K562 (cell line): ENCODE measurements around the gene NR3C1. TPM values are rescaled to one million over a fixed set of nuclear protein-coding genes. Genes with fewer than 3 reads are reported as not detected.

ENCODE experiments used
- ATAC-seq: fragments of 200-7000 bp; cut with Tn5 transposase; 3 replicates; pipeline ENCODE4 v1.9.1; 2020; ENCODE audit warnings: moderate library complexity
- BruUV-seq: library from RNA; stranded (reverse); fragments of 400-500 nt; replicated peaks from 2 replicates; lab custom pipeline; 2021; lab: Mats Ljungman, UMichigan
- CTCF ChIA-PET: fragments of 300-600 bp; formaldehyde crosslinking; extraction: SDS; loops from one replicate; lab custom pipeline; 2021; ENCODE audit warnings: low intra/inter-chr PET ratio; lab: Yijun Ruan, JAX
- POLR2A ChIA-PET: fragments of 300-600, 350-650 bp; sonication (Branson Sonifier 250); formaldehyde crosslinking; extraction: SDS; loops from one replicate; lab custom pipeline; 2021; ENCODE audit warnings: antibody characterized with exemption, inconsistent platforms; lab: Yijun Ruan, JAX
- DNase-seq, 4 experiments: peaks; one replicate each; pipeline versions ENCODE4 v3.0.0 to v3.0.0-alpha.2; 2011 to 2018; ENCODE audit warnings: low spot score in 3 of 4, mixed read lengths in 3 of 4; ENCODE audit errors: extremely low read depth in 1 of 4
- FAIRE-seq: peaks from 2 replicates; lab custom pipeline; 2011; peaks lifted over from hg19 to GRCh38; lab: Jason Lieb, UNC
- H2AFZ ChIP-seq: 2 replicates; pipeline ENCODE4 v1.6.0; 2011; ENCODE audit warnings: low read depth, low read length, control low read depth, inconsistent platforms
- H3K27ac ChIP-seq: fragments of 200-600 bp; 3 replicates; pipeline ENCODE4 v1.8.0; 2011; ENCODE audit warnings: low read depth, mild to moderate bottlenecking, control low read depth, inconsistent platforms, low read length, moderate library complexity, mixed read lengths; ENCODE audit errors: extremely low read depth
- H3K27me3 ChIP-seq, 2 experiments: fragments of 300-600 bp in 1 of 2; 2 replicates in 1 of 2; 3 replicates in 1 of 2; pipeline versions ENCODE4 v1.6.0 to v1.8.0; 2011; ENCODE audit warnings: inconsistent platforms in 2 of 2, low read length in 2 of 2, mild to moderate bottlenecking in 1 of 2, mixed read lengths in 1 of 2, moderate library complexity in 1 of 2; ENCODE audit not compliant: control insufficient read depth in 2 of 2, insufficient read depth in 2 of 2
- H3K36me3 ChIP-seq: fragments of 300-600 bp; 3 replicates; pipeline ENCODE4 v1.8.0; 2011; ENCODE audit warnings: mild to moderate bottlenecking, low read length, inconsistent platforms; ENCODE audit not compliant: control insufficient read depth, insufficient read depth
- H3K4me1 ChIP-seq, 2 experiments: fragments of 200-600 bp in 1 of 2; replicated peaks in 1 of 2; 2 replicates in 1 of 2; 3 replicates in 1 of 2; pipeline versions ENCODE4 v1.5.1 to v1.8.0; 2011; ENCODE audit warnings: inconsistent platforms in 2 of 2, low read length in 2 of 2, mild to moderate bottlenecking in 1 of 2, mixed read lengths in 1 of 2, moderate library complexity in 1 of 2; ENCODE audit not compliant: control insufficient read depth in 2 of 2, insufficient read depth in 2 of 2
- H3K4me2 ChIP-seq: 2 replicates; pipeline ENCODE4 v1.6.1; 2011; ENCODE audit warnings: low read length, control low read depth, inconsistent platforms, mixed read lengths; ENCODE audit not compliant: insufficient read depth
- H3K4me3 ChIP-seq: fragments of 200-600 bp; sonication (generic), shearing (Covaris generic); 2 replicates; pipeline ENCODE4 v1.5.1; 2016; ENCODE audit warnings: control low read depth, inconsistent platforms
- H3K79me2 ChIP-seq: fragments of 200-600 bp; 3 replicates; pipeline ENCODE4 v1.8.0; 2011; ENCODE audit warnings: low read length, inconsistent platforms; ENCODE audit not compliant: control insufficient read depth, insufficient read depth
- H3K9ac ChIP-seq, 2 experiments: 2 replicates each; pipeline versions ENCODE4 v1.6.0 to v1.6.1; 2011; ENCODE audit warnings: low read depth in 2 of 2, low read length in 2 of 2, control low read depth in 1 of 2, inconsistent platforms in 1 of 2, mild to moderate bottlenecking in 1 of 2, mixed read lengths in 1 of 2; ENCODE audit not compliant: insufficient read depth in 1 of 2
- H3K9me1 ChIP-seq: one replicate; pipeline ENCODE4 v1.6.0; 2011; ENCODE audit warnings: inconsistent platforms, mild to moderate bottlenecking, low read length, moderate library complexity; ENCODE audit not compliant: control insufficient read depth, insufficient read depth
- H3K9me3 ChIP-seq: replicated peaks from 2 replicates; pipeline ENCODE4 v1.5.1; 2011; ENCODE audit warnings: low read depth, low read length, inconsistent platforms; ENCODE audit not compliant: control insufficient read depth, insufficient read depth
- H4K20me1 ChIP-seq: replicated peaks from 2 replicates; pipeline ENCODE4 v1.6.1; 2011; ENCODE audit warnings: low read length, inconsistent platforms, mixed read lengths; ENCODE audit not compliant: control insufficient read depth, insufficient read depth
- KLF1 ChIP-seq: fragments of 450-650 bp; IDR thresholded peaks from 2 replicates; pipeline ENCODE4 v1.6.1; 2016; ENCODE audit warnings: missing genetic modification characterization, missing compliant biosample characterization
- MLLT1 ChIP-seq, 2 experiments: fragments of 450-650 bp; IDR thresholded peaks; 2 replicates each; pipeline ENCODE4 v1.6.1; 2016
- SPI1 ChIP-seq: IDR thresholded peaks from 2 replicates; pipeline ENCODE4 v1.6.1; 2011; ENCODE audit warnings: low read depth, low read length, control low read depth, borderline replicate concordance
- TBP ChIP-seq: optimal IDR thresholded peaks from 2 replicates; pipeline ENCODE3; 2011; ENCODE audit warnings: low read depth, low read length, improper control_type of control experiment
- USF2 ChIP-seq: sonication (generic); formaldehyde crosslinking; IDR thresholded peaks from 2 replicates; pipeline ENCODE4 v1.5.0; 2020; ENCODE audit warnings: missing genetic modification reagents
- ZBTB11 ChIP-seq, 3 experiments: fragments of 200-800 bp in 1 of 3; fragments of 250-450 bp in 1 of 3; fragments of 450-650 bp in 1 of 3; sonication (Bioruptor Pico) in 1 of 3; sonication (Bioruptor generic) in 1 of 3; formaldehyde crosslinking in 1 of 3; IDR thresholded peaks; 2 replicates each; pipeline versions ENCODE4 v1.6.1 to v1.8.0; 2016 to 2022; ENCODE audit warnings: mild to moderate bottlenecking in 2 of 3, missing genetic modification characterization in 2 of 3, missing compliant biosample characterization in 1 of 3, moderate library complexity in 1 of 3
- ZNF184 ChIP-seq: sonication (generic); formaldehyde crosslinking; IDR thresholded peaks from 2 replicates; pipeline ENCODE4 v1.5.0; 2020; ENCODE audit warnings: missing genetic modification reagents
- ZNF561 ChIP-seq: fragments of 450-650 bp; formaldehyde crosslinking; conservative IDR thresholded peaks from 2 replicates; pipeline ENCODE4 v1.4.0; 2020; ENCODE audit warnings: mild to moderate bottlenecking, moderate library complexity
- ZNF699 ChIP-seq: fragments of 250-450 bp; sonication (Bioruptor Pico); IDR thresholded peaks from 2 replicates; pipeline ENCODE4 v1.8.0; 2021; ENCODE audit warnings: mild to moderate bottlenecking, moderate library complexity; ENCODE audit not compliant: insufficient replicate concordance
- WGBS: fragments of 100-300 bp; shearing (Covaris generic); methylation state at CpG from one replicate; pipeline ENCODE4 v1.1.6; 2016; ENCODE audit warnings: low coverage, mixed read lengths; ENCODE audit not compliant: insufficient coverage; ENCODE audit errors: missing lambda C conversion rate; 5-methylcytosine and 5-hydroxymethylcytosine counted together
- in situ Hi-C: fragments of 300-500 bp; cut with MboI; formaldehyde crosslinking; loops from 4 replicates; pipeline ENCODE4 v1.15.0; 2018; ENCODE audit warnings: inconsistent platforms, mixed read lengths
- intact Hi-C: fragments of 100-400 bp; cut with micrococcal nuclease; formaldehyde crosslinking; loops from 2 replicates; pipeline ENCODE4 v1.14.2; 2022
- polyA plus RNA-seq, 8 experiments: library from polyadenylated mRNA; depleted of rRNA in 4 of 8; stranded (reverse) in 5 of 8; unstranded in 3 of 8; fragments of >200 nt; fragmentation: Nextera tagmentation in 2 of 8; fragmentation: Illumina TruSeq in 1 of 8; extraction: Ambion mirVana in 2 of 8; extraction: Trizol in 1 of 8; gene quantifications; 2 replicates each; pipeline versions ENCODE4 v1.2.1 to v1.2.3, GENCODE V29; 2011 to 2014; ENCODE audit warnings: inconsistent platforms in 1 of 8, missing spikeins in 1 of 8
- total RNA-seq, 7 experiments: library from RNA; depleted of rRNA in 6 of 7; stranded (reverse); fragments of >200 nt in 6 of 7; fragmentation: Illumina TruSeq in 2 of 7; extraction: Trizol in 2 of 7; gene quantifications; 2 replicates each; pipeline versions ENCODE4 v1.2.1 to v1.2.3, GENCODE V29; 2011 to 2021; ENCODE audit warnings: low replicate concordance in 1 of 7

Gene NR3C1
- total and polyA plus RNA-seq, 9 of the 15 experiments (the other 6 are each of a cell fraction or from before 2014, with no cell fraction given): 8.2 to 36.0 (median 15.0) TPM

- FAIRE-seq: no peak
- H3K9me1 ChIP-seq: no peaks in the 10 kb centered on the region
- no peak overlapping the region for H3K4me3 ChIP-seq
- peaks cover 20% of the 10 kb centered on the region for H3K36me3 ChIP-seq
- no peaks in the 10 kb centered on the region for H3K27me3 ChIP-seq
- DNase-seq: peak in 1 of 4 experiments; percentile 14
- H3K79me2 ChIP-seq: peaks cover 78% of the 10 kb centered on the region
- no peak overlapping the region for H2AFZ ChIP-seq
- TF ChIP-seq SPI1: 0 out of 2 replicates have a peak, but pooled peaks have one; percentile 3
- TF ChIP-seq MLLT1 (IDR thresholded peaks at IDR 0.05): no peak
- no peak for TF ChIP-seq ZNF184 (CRISPR knock-in tag)
- no peak for TF ChIP-seq TBP
- TF ChIP-seq KLF1 (tag): no peak
- TF ChIP-seq USF2: no peak
- TF ChIP-seq ZNF561 (CRISPR knock-in tag): no peak
- TF ChIP-seq ZNF699 (CRISPR knock-in tag): no peak
- no peak for TF ChIP-seq ZBTB11 (CRISPR knock-in tag; IDR thresholded peaks at IDR 0.05)
- no peaks in the 10 kb centered on the region for H3K9me3 ChIP-seq
- 41% methylated on average over 10 of the region's 10 CpGs for WGBS
- no peak for ATAC-seq
- in situ Hi-C loops: no loop called here
- 0 out of 4 replicates have a peak overlapping the region, but pooled peaks of 1 of the 2 experiments have one; percentile 70 for H3K9ac ChIP-seq
- intact Hi-C loops: loop anchor here (5.0 kb wide), 2 partner anchors 58 to 288 kb away; no protein-coding TSS in a partner anchor
- peaks cover 18 to 19% of the 10 kb centered on the region in 2 experiments; a peak in 4 of 5 replicates for H3K4me1 ChIP-seq
- H3K4me2 ChIP-seq: peak overlapping the region; percentile 81
- ChIA-PET POLR2A (interaction anchor here (0.6 to 1.1 kb wide), 5 partner anchors 10 to 232 kb away, joined by 3 to 5 read pairs (median 3); no protein-coding TSS in a partner anchor), CTCF (interaction anchor here (0.5 to 0.6 kb wide), 2 partner anchors 1511 to 1733 kb away, joined by 3 read pairs; no protein-coding TSS in a partner anchor)
- H3K27ac ChIP-seq: no peak overlapping the region
- H4K20me1 ChIP-seq: peaks cover 28% of the 10 kb centered on the region
- BruUV-seq: no TSS peak
Measured at GRCh38 chr5:143400541-143401226, 2.8 kb downstream of the NR3C1 start.
